CD1c-positive myeloid dendritic cell (primary cell): Measurements from ENCODE around the gene MAP7D1.
"Not testable (repeated sequence)": the region's sequence is repeated elsewhere in the genome, so short reads cannot be mapped to it uniquely, and the experiment has no call there.

Source experiments
- DNase-seq: peaks from one replicate; pipeline ENCODE4 v3.0.0-alpha.2; 2016; ENCODE audit errors: extremely low spot score

MAP7D1 gene

DNA sequence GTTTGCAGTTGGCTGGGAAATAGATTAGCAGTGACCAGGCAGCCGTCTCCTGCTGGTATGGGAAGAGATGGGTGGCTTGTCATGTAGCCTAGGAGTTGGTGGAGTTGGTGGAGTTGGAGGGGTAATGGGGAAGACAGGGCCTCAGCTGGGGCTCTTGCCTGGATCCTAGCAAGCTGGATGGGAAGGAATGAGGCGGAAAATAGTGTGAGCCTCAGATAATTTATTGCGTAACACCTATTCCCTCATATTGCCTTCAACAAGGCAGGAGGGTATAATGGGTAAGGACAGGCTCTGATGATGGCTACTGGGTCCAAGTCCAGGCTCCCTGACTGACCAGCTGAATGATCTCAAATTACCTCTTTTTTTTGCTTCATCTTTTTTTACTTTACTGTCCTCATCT, 12.6 kb downstream of the MAP7D1 start:
- no peak for DNase-seq

DNA sequence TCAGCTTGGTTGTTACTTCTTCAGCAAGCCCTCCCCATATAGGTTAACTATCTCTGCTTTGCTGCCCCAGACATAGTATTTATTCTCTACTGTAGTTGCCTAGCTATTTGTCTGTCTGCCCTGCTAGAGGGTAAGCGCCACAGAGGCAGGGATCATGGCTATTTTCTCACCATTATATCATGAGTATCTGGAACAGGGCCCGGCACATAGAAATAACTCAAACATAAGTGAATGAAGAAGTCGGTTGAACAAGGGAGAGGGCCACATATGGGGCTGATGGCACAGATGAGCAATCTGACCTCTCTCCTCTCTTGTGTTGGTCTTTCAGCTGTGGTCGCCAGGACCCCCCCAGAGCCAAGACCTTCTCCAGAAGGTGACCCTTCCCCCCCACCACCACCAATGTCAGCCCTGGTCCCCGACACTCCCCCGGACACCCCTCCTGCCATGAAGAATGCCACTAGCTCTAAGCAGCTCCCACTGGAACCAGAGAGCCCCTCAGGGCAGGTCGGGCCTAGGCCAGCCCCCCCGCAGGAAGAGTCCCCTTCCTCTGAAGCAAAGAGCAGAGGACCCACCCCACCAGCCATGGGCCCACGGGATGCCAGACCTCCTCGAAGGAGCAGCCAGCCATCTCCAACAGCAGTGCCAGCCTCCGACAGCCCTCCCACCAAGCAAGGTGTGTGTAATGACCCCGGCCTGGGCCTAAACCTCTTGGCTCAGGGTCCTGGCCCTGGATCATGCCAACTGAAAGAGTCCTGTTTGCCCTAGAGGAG, 14.9 kb downstream of the MAP7D1 start:
- no peak for DNase-seq

- DNase-seq = no peak
These were observed 16.2 kb downstream of the MAP7D1 start for GRCh38 chr1:36172017-36172747.

GRCh38 chr1:36172983-36173382, 17.0 kb downstream of the MAP7D1 start:
- DNase-seq = no peak

GRCh38 chr1:36174713-36175112, 18.8 kb downstream of the MAP7D1 start:
- DNase-seq = no peak

DNA sequence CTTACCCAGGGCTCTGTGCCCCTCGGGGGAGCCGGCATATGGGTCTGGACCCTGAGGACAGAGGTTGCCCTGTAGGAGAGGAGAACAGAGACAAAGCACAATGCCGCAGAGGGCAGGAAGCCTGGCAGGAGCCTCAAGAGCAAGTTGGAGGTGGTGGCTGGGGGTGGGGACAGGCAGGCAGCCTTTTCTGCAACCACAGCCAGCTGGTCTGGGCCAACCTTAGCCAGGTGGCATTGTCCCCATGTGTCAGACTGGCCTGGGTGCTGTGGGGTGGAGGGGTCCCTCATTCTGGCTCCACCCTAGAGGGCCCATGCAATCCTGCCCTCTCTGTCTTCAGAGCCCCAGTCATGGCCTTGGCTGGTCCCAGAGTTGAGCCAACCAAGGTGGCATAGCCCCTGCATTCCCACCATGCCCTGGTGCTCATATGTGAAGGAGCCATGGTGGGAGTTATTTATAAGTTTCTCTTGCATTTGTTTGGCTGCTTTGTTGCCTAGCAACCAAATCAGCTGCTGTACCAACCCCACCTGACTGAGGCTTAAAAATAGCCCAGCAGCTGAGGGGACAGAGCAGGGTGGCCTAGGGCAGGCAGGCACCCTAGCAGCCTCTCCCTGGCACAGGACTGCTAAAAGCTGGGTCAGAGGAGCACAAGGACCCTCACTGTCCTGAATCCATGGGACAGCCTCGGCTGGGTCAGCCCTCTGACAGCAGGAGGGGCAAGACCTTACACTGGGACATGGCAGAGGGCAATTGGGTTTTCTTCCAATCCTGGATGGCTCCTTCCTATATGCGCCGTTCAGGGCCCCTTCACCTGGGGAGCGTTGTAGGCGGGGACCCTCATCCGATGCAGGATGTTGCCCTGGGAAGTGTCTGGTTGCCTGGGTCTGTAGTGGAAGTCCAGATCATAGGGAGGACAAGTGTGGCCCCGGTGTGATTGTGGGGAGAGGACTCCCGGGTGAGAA, 19.5 kb downstream of the MAP7D1 start:
- DNase-seq = peak; percentile 24

DNA sequence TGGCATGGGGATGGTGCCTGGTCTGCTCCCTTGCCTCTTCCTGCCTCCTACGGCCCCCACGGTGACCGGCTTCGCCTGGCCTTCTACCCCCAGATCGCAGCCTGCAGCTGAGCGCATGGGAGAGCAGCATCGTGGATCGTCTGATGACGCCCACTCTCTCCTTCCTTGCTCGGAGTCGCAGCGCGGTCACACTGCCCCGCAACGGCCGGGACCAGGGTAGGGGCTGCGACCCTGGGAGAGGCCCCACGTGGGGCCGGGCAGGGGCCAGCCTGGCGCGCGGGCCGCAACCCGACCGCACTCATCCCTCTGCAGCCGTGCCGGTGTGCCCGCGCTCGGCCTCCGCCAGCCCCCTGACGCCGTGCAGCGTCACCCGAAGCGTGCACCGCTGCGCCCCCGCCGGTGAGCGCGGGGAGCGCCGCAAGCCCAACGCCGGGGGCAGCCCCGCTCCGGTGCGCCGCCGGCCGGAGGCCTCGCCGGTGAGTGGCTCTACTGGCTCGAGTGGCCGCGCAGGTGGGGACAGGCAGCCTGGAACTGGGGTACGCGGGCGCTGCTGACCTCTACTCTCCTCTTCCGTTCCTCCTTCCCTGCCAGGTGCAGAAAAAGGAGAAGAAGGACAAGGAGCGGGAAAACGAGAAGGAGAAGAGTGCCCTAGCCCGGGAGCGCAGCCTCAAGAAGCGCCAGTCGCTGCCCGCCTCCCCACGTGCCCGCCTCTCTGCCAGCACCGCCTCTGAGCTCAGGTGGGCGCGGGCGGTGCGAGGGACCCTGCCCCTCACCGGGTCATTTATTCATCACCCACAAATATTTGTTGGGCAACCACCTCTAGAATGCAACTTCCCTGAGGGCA, 20.4 kb downstream of the MAP7D1 start:
- no peak for DNase-seq

GRCh38 chr1:36177589-36178431, 21.9 kb downstream of the MAP7D1 start:
- DNase-seq = no peak

DNA sequence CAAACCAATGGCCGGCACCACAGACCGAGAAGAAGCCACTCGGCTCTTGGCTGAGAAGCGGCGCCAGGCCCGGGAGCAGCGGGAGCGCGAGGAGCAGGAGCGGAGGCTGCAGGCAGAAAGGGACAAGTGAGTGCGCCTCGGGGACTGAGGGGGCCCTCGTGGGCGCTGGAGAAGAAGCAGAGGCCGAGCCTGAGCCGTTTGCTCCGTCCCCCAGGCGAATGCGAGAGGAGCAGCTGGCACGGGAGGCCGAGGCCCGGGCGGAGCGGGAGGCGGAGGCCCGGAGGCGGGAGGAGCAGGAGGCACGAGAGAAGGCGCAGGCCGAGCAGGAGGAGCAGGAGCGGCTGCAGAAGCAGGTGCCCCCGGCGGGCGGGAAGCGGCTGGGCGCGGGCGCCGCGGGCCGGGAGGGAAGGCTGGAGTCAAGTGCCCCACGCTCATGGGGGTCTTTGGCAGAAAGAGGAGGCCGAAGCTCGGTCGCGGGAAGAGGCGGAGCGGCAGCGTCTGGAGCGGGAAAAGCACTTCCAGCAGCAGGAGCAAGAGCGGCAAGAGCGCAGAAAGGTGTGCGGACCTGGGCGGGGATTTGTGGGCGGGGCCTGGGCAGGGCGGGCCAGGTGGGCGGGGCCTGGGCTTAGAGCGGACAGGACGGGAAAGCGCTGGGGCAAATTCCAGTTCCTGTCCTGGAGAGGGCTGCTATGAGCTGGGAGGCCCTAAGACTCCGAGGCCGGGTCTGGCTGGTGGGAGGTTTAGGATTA, 22.7 kb downstream of the MAP7D1 start:
- no peak for DNase-seq

DNA sequence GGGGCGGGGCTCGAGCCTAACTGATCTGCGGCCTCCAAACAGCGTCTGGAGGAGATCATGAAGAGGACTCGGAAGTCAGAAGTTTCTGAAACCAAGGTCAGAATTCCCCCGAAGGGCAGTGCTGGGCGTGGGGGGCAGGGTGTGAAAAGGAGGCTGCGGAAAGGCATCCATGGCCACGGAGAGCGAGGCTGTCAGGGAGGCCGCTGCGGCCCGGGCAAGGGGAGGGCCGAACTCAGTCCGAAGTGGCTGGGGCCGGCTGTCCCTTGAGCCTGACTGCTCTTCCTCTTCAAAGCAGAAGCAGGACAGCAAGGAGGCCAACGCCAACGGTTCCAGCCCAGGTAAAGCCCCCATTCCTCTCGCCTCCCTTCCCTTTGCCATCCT, 23.2 kb downstream of the MAP7D1 start:
- DNase-seq = no peak

- DNase-seq = no peak
These were observed 26.8 kb downstream of the MAP7D1 start for GRCh38 chr1:36182734-36183133.

DNA sequence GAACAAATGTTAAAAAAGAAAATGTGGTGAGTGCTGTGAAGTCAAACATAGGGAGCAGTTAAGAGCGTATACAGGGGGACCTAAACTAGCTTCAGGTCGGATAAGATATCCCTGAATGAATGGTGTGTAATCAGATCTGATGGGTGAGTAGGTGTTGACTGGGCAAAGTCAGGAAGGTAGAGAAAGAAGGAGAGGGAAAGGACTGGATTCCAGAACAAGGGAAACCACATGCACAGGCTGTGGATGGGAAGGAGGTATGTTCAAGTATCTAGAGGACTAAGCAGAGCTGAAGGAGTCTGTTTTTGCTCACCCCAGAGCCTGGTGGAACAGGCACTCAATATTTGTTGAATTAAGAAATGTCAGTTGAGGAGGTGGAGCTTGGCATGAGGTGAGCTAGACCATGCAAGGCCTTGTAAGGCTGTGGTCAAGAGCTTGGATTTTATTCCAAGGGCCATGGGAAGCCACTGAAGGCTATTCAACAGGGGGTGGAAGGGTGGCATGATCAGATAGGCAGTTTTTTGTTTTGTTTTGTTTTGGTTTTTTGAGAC, 27.4 kb downstream of the MAP7D1 start:
- DNase-seq = no peak

GRCh38 chr1:36187800-36188593, 32.0 kb downstream of the MAP7D1 start:
- peak; percentile 91 for DNase-seq

- not testable (repeated sequence) for DNase-seq
These were observed 40.8 kb downstream of the MAP7D1 start for GRCh38 chr1:36196805-36197204.

DNA sequence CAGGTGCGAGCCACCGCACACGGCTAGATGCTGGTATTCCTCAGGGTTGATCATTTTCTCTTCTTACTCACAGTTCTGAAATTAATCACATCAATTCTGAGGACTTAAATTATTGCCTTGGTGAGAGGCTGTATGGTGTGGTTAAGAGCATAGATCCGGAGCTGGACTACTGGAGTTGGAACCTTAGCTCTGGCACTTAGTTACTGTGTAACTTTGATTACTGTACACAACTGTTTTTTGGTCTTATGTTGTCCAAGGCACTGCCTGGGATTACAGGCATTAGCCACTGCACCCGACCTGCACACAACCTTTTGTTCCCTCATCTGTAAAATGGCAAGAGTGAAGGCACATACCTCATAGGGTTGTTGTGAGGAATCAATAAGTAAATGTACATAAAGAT, 42.7 kb downstream of the MAP7D1 start:
- no peak for DNase-seq

- DNase-seq = no peak
These were observed 44.2 kb downstream of the MAP7D1 start for GRCh38 chr1:36199934-36200741.

DNA sequence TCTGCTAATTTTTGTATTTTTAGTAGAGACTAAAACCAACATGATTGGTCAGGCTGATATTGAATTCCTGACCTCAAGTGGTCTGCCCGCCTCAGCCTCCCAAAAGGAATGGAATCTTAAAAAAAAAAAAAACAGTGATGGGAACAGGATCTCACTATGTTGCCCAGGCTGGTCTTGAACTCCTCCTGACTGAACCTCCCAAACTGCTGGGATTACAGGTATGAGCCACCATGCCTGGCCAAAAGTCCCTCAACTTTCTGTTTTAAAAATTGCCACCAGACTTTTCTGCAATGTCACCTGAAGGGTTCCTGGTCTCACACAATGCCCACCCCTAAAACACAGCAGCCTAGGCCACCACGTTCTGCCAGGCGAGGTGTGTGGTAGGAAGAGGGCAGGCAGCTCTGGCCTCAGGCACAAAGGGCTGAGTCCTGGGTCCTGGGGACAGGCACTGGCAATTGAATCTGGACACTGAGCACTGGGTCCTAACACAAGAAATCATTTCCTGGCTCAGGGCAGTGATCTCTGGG, 47.1 kb downstream of the MAP7D1 start:
- no peak for DNase-seq
